Ishikawa (cell line): ENCODE measurements around the gene CCDC88A.

ENCODE experiments used
- CEBPB ChIP-seq: IDR thresholded peaks from 2 replicates; pipeline ENCODE4 v1.6.1; 2012
- EGR1 ChIP-seq: IDR thresholded peaks from 2 replicates; pipeline ENCODE4 v1.6.1; 2012
- FOXM1 ChIP-seq: IDR thresholded peaks from 2 replicates; pipeline ENCODE4 v1.6.1; 2012; ENCODE audit warnings: low read depth, borderline replicate concordance
- TEAD4 ChIP-seq: IDR thresholded peaks from 2 replicates; pipeline ENCODE4 v1.6.1; 2012
- YY1 ChIP-seq: IDR thresholded peaks from 2 replicates; pipeline ENCODE4 v1.6.1; 2012; ENCODE audit warnings: low read depth
- TF ChIP-seq, protein P1 (sequence below): IDR thresholded peaks from 2 replicates; pipeline ENCODE4 v1.6.1; 2012

GRCh38 chr2:55437515-55438390 lies 18.1 kb upstream of the CCDC88A start:
- TF ChIP-seq TEAD4 (no peak), CEBPB (no peak), YY1 (no peak), EGR1 (no peak), FOXM1 (no peak)
- TF ChIP-seq, protein P1, sequence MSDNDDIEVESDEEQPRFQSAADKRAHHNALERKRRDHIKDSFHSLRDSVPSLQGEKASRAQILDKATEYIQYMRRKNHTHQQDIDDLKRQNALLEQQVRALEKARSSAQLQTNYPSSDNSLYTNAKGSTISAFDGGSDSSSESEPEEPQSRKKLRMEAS = no peak
